HG03558 (cell line): Measurements from ENCODE around the gene SAE1.
"Not testable (repeated sequence)": the region's sequence is repeated elsewhere in the genome, so short reads cannot be mapped to it uniquely, and the experiment has no call there.

Experiments used
- ATAC-seq: cut with Tn5 transposase; IDR thresholded peaks from one replicate; pipeline ENCODE4 v1.9.1; 2021; ENCODE audit warnings: moderate number of reproducible peaks; ENCODE audit not compliant: unreplicated experiment; ENCODE audit errors: extremely low read depth

Gene SAE1

GRCh38 chr19:47130589-47131227 is at the start of gene SAE1:
Gene SAE1 (plus strand): TSS chr19:47130835. CDS start chr19:47130931, 96 bp downstream.
- peak; percentile 61 for ATAC-seq

- no peak for ATAC-seq
These were observed 49.5 kb upstream of the SAE1 start for GRCh38 chr19:47081095-47081494.

GRCh38 chr19:47082493-47082892 is 48.1 kb upstream of the SAE1 start:
- ATAC-seq, result no peak

- no peak for ATAC-seq
These were observed 45.7 kb upstream of the SAE1 start for GRCh38 chr19:47084879-47085439.

GRCh38 chr19:47086280-47086679 is 44.4 kb upstream of the SAE1 start:
- ATAC-seq, result no peak

- ATAC-seq, result no peak
These were observed 40.8 kb upstream of the SAE1 start for GRCh38 chr19:47089767-47090350.

GRCh38 chr19:47093254-47093653 is 37.4 kb upstream of the SAE1 start:
- ATAC-seq, result no peak

- ATAC-seq, result no peak
These were observed 36.8 kb upstream of the SAE1 start for GRCh38 chr19:47093841-47094240.

GRCh38 chr19:47094557-47095475 is 35.8 kb upstream of the SAE1 start:
- ATAC-seq, result no peak

GRCh38 chr19:47095476-47096099 is 35.0 kb upstream of the SAE1 start:
- ATAC-seq, result no peak

GRCh38 chr19:47096100-47096704 is 34.4 kb upstream of the SAE1 start:
- ATAC-seq, result no peak

- ATAC-seq, result no peak
These were observed 33.9 kb upstream of the SAE1 start for GRCh38 chr19:47096721-47097120.

- ATAC-seq, result no peak
These were observed 33.0 kb upstream of the SAE1 start for GRCh38 chr19:47097396-47098201.

- no peak for ATAC-seq
These were observed 32.0 kb upstream of the SAE1 start for GRCh38 chr19:47098608-47099007.

GRCh38 chr19:47099576-47100050 is 31.0 kb upstream of the SAE1 start:
- no peak for ATAC-seq

- no peak for ATAC-seq
These were observed 30.3 kb upstream of the SAE1 start for GRCh38 chr19:47100290-47100689.

- ATAC-seq, result not testable (repeated sequence)
These were observed 29.5 kb upstream of the SAE1 start for GRCh38 chr19:47101116-47101515.

- no peak for ATAC-seq
These were observed 28.1 kb upstream of the SAE1 start for GRCh38 chr19:47102346-47103060.
